Fibroblast of mammary gland (primary cell): Measurements from ENCODE around the gene PRXL2B.

Experiments used
- DNase-seq: peaks from one replicate; pipeline ENCODE4 v3.0.0-alpha.2; 2010; ENCODE audit warnings: low read depth
- H3K4me3 ChIP-seq: 2 replicates; pipeline ENCODE4 v1.5.1; 2011; ENCODE audit warnings: low read depth, mild to moderate bottlenecking, low read length, moderate library complexity; ENCODE audit not compliant: control insufficient read depth
- CTCF ChIP-seq: conservative IDR thresholded peaks from 2 replicates; pipeline ENCODE4 v1.5.1; 2011; ENCODE audit warnings: low read depth, low read length, inconsistent platforms; ENCODE audit not compliant: control insufficient read depth, insufficient read depth

PRXL2B gene

GRCh38 chr1:2553871-2554620 is 32.5 kb upstream of the PRXL2B start:
- no peak for DNase-seq
- TF ChIP-seq CTCF = no peak
- no peak overlapping the region for H3K4me3 ChIP-seq

GRCh38 chr1:2554621-2555387 is 31.8 kb upstream of the PRXL2B start:
- no peak overlapping the region for H3K4me3 ChIP-seq
- TF ChIP-seq CTCF = peak; percentile 29

GRCh38 chr1:2555634-2556276 is 30.8 kb upstream of the PRXL2B start:
- peak; percentile 45 for DNase-seq
- no peak for TF ChIP-seq CTCF
- peak overlapping the region; percentile 54 for H3K4me3 ChIP-seq

More at GRCh38 chr1:2554621-2555387, 31.8 kb upstream of the PRXL2B start:
- DNase-seq = no peak

GRCh38 chr1:2556277-2556677 is 30.3 kb upstream of the PRXL2B start, which contains the start of gene TNFRSF14:
Gene TNFRSF14 (plus strand): TSS chr1:2556371. CDS start chr1:2556665, 294 bp downstream.
- peak within 1 kb of the TSS; percentile 54 for H3K4me3 ChIP-seq
- TF ChIP-seq CTCF = no peak
- peak; percentile 36 for DNase-seq

- DNase-seq = no peak
- peak overlapping the region; percentile 54 for H3K4me3 ChIP-seq
- TF ChIP-seq CTCF = no peak
Observed at GRCh38 chr1:2556678-2557481, 29.7 kb upstream of the PRXL2B start.
